Right atrium auricular region (tissue), 2 donors: Measurements from ENCODE around the gene ZNF426. TPM values are rescaled to one million over a fixed set of nuclear protein-coding genes. Genes with fewer than 3 reads are reported as not detected.
A peak's percentile ranks its signal among the peaks of the same experiment; 100 is the strongest.
"Not testable (repeated sequence)": the region's sequence is repeated elsewhere in the genome, so short reads cannot be mapped to it uniquely, and the experiment has no call there.

Experiments used
- DNase-seq: peaks from one replicate; pipeline ENCODE4 v3.0.0-alpha.2; 2019; ENCODE audit warnings: low spot score
- H3K27ac ChIP-seq, 2 donors: fragments of 200-600 bp; sonication (generic); 1 replicate in 1 of 2; 2 replicates in 1 of 2; pipeline ENCODE4 v1.5.1; 2016 to 2019
- H3K27me3 ChIP-seq, 2 donors: fragments of 200-600 bp; sonication (generic); one replicate each; pipeline versions ENCODE4 v1.5.1 to v1.6.0; 2017 to 2019
- H3K36me3 ChIP-seq: fragments of 200-600 bp; sonication (generic); one replicate; pipeline ENCODE4 v1.5.1; 2016
- H3K4me1 ChIP-seq, 2 donors: fragments of 200-600 bp; sonication (generic); one replicate each; pipeline versions ENCODE4 v1.5.1 to v1.6.0; 2017 to 2019
- H3K4me3 ChIP-seq, 2 donors: fragments of 200-600 bp; sonication (generic); 1 replicate in 1 of 2; 2 replicates in 1 of 2; pipeline ENCODE4 v1.5.1; 2017 to 2019; ENCODE audit warnings: mild to moderate bottlenecking in 1 of 2, moderate library complexity in 1 of 2
- H3K9me3 ChIP-seq, 2 donors: fragments of 200-600 bp; sonication (generic); one replicate each; pipeline ENCODE4 v1.5.1; 2019
- total RNA-seq, 2 donors: library from RNA; depleted of rRNA; stranded (reverse); fragments of >200 nt; gene quantifications; one replicate each; pipeline ENCODE4 v1.1.0, GENCODE V29; 2016
- TF ChIP-seq, protein P1 (sequence below), 2 donors: fragments of 200-600 bp; sonication (generic); IDR thresholded peaks; one replicate each; pipeline ENCODE4 v1.5.1; 2019; ENCODE audit warnings: antibody characterized with exemption in 2 of 2

Gene ZNF426
- 1 to 10 TPM; 9.6 TPM for total RNA-seq

GRCh38 chr19:9538183-9539058, at the start of gene ZNF426:
TSS of gene ZNF426 (minus strand) at chr19:9538645. CDS start at chr19:9536232, 2,413 bp downstream.
- Histone ChIP-seq H3K27me3 (no peaks in the 10 kb centered on the region), H3K27ac (peak within 1 kb of the TSS; percentile 94 to 95), H3K4me3 (peak within 1 kb of the TSS; percentile 71 to 95), H3K4me1 (peaks cover 0 to 13% of the 10 kb centered on the region in 2 donors), H3K9me3 (peaks cover 0 to 31% of the 10 kb centered on the region in 2 donors), H3K36me3 (peaks cover 29% of the 10 kb centered on the region)
- DNase-seq, result peak; percentile 89
- TF ChIP-seq, protein P1, sequence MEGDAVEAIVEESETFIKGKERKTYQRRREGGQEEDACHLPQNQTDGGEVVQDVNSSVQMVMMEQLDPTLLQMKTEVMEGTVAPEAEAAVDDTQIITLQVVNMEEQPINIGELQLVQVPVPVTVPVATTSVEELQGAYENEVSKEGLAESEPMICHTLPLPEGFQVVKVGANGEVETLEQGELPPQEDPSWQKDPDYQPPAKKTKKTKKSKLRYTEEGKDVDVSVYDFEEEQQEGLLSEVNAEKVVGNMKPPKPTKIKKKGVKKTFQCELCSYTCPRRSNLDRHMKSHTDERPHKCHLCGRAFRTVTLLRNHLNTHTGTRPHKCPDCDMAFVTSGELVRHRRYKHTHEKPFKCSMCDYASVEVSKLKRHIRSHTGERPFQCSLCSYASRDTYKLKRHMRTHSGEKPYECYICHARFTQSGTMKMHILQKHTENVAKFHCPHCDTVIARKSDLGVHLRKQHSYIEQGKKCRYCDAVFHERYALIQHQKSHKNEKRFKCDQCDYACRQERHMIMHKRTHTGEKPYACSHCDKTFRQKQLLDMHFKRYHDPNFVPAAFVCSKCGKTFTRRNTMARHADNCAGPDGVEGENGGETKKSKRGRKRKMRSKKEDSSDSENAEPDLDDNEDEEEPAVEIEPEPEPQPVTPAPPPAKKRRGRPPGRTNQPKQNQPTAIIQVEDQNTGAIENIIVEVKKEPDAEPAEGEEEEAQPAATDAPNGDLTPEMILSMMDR (IDR thresholded peaks at IDR 0.05), result peak in 1 of 2 donors; percentile 5

DNA sequence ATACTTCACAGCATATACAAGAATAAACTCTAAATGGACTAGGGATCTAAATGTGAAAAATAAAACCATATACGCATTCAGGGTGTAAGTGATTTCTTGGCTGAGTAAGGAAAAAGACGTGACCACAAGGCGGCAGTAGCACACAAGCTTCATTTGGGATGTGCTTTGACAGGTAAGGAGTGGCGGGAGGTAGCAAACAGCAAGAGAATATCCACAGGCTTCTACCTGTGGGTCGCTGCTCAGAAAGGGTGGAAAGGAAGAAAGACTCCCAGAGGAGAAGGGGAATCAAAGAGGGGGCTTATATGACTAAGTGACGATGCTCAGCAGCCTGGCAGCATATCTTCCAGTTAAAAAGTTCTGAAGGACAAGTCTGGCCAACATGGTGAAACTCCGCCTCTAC, 48.3 kb upstream of the ZNF426 start:
- H3K4me1 ChIP-seq, result peaks cover 0 to 20% of the 10 kb centered on the region in 2 donors
- H3K27me3 ChIP-seq, result no peaks in the 10 kb centered on the region
- TF ChIP-seq, protein P1 (IDR thresholded peaks at IDR 0.05), result peak; percentile 40 to 66
- H3K9me3 ChIP-seq, result no peaks in the 10 kb centered on the region
- no peak overlapping the region for H3K4me3 ChIP-seq
- no peaks in the 10 kb centered on the region for H3K36me3 ChIP-seq
- no peak overlapping the region for H3K27ac ChIP-seq
- peak; percentile 60 for DNase-seq

DNA sequence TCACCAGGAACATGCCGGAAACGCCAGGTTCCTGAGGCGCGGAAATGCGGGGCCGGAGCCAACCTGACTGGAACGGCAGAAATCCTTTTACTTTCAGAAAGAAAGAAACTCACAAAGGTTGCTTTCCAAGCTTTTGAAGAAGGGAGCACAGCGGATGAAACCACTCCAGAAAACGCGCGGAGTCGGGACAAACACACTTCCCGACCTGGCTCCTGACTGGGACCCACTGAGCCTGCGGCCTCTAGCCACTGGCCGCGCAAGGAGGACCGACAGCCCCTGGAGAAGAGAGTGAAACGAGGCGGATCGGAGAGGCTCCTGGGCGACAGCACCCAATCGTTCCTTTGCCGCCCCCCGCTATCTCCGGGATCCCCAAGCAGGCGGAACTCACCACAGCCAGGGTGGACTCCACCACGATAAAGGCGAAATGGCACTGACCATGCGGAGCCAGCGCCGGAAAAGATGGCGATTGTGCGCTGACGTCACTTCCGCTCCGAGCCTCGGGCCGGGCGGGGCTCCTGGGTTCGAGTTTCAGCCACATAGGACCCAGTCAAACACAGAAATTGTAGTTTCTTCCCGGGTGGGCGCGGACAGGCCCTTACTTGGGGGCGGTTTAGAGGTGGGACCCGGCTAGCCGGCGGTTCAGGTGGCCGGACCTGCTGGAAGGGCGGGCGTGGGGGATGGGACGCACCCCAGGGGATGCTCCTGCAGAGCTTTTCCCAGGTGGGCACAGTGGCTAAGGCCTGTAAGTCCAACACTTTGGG, 45.8 kb upstream of the ZNF426 start, which contains the start of gene ZNF121:
ZNF121 (minus strand) TSS at position 432 of the 761 bp plus-strand sequence. CDS start 16,407 bp downstream, outside the sequence.
- Histone ChIP-seq H3K27me3 (no peaks in the 10 kb centered on the region), H3K9me3 (no peaks in the 10 kb centered on the region), H3K36me3 (peaks cover 2% of the 10 kb centered on the region), H3K4me1 (peaks cover 0 to 31% of the 10 kb centered on the region in 2 donors), H3K4me3 (peak within 1 kb of the TSS; percentile 73 to 82), H3K27ac (peak within 1 kb of the TSS; percentile 92 to 97)
- TF ChIP-seq, protein P1 (IDR thresholded peaks at IDR 0.05), result peak in 1 of 2 donors; percentile 21
- peak; percentile 85 for DNase-seq

DNA sequence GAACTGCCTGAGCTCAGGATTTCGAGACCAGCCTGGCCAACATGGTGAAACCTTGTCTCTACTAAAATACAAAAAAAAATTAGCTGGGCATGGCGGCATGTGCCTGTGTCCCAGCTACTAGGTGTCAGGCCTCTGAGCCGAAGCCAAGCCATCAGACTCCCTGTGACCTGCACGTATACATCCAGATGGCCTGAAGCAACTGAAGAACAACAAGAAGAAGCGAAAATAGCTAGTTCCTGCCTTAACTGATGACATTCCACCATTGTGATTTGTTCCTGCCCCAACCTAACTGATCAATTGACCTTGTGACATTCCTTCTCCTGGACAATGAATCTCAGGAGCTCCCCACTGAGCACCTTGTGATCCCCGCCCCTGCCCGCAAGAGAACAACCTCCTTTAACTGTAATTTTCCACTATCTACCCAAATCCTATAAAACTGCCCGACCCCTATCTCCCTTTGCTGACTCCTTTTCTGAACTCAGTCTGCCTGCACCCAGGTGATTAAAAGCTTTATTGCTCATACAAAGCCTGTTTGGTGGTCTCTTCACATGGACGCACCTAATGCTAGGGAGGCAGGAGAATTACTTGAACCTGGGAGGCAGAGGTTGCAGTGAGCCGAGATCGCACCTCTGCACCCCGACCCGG, 43.8 kb upstream of the ZNF426 start:
- DNase-seq, H3K27ac ChIP-seq, H3K4me3 ChIP-seq, H3K36me3 ChIP-seq, H3K27me3 ChIP-seq: not testable (repeated sequence)
- Histone ChIP-seq H3K4me1 (peaks cover 0 to 31% of the 10 kb centered on the region in 2 donors), H3K9me3 (peaks cover 0 to 15% of the 10 kb centered on the region in 2 donors)

DNA sequence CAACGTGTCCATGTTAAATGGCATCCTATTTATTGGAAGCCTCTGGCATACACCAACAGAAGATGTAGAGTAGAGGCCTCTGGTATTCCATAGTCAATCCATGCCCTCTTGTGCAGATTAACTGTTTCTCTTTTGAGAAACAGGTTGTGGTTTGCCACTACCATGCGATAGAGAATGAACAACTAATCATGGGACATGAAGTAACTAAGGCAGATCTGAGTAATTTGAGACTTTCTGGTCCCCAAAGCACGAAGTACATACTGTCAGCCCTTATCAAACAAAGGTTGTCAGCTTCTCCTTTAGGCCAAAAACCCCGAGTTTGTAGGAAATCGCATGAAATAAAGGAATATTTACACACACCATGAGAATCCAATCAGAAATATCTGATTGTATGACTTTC, 42.3 kb upstream of the ZNF426 start:
- no peak overlapping the region for H3K4me3 ChIP-seq
- H3K27me3 ChIP-seq, result no peaks in the 10 kb centered on the region
- peaks cover 0 to 29% of the 10 kb centered on the region in 2 donors for H3K9me3 ChIP-seq
- TF ChIP-seq, protein P1 (IDR thresholded peaks at IDR 0.05), result no peak
- DNase-seq, result no peak
- H3K36me3 ChIP-seq, result peaks cover 5% of the 10 kb centered on the region
- H3K4me1 ChIP-seq, result peaks cover 0 to 31% of the 10 kb centered on the region in 2 donors
- no peak overlapping the region for H3K27ac ChIP-seq
